ENCODE measurements around the gene RSPH6A. TPM values are rescaled to one million over a fixed set of nuclear protein-coding genes. Genes with fewer than 3 reads are reported as not detected.

The RSPH6A gene
- total and polyA plus RNA-seq, 2 of the 4 experiments (the other 2 are of a cell fraction) = under 0.01 to 0.09 TPM

GRCh38 chr19:45792470-45793177 is 22.5 kb downstream of the RSPH6A start, which contains the start of gene DMWD:
TSS of gene DMWD (minus strand) at chr19:45792845. CDS start at chr19:45792756, 89 bp downstream.
- Histone ChIP-seq H2BK15ac (ENCODE audit: low read depth, low read length) (no peak within 1 kb of the TSS), H3K27ac (ENCODE audit: insufficient read depth, low read length) (peak within 1 kb of the TSS; percentile 84), H3K36me3 (ENCODE audit: control insufficient read depth, insufficient read depth, low read length) (peaks cover 21% of the 10 kb centered on the region), H2AK9ac (replicated peaks; ENCODE audit: low read depth, low read length, poor library complexity) (peak within 1 kb of the TSS; percentile 95), H3K4me1 (ENCODE audit: control insufficient read depth, insufficient read depth, low read length) (peaks cover 6% of the 10 kb centered on the region), H3K56ac (ENCODE audit: extremely low read depth, insufficient read depth, low read length) (peak within 1 kb of the TSS; percentile 83), H4K8ac (ENCODE audit: low read depth in 2 of 2, low read length in 2 of 2) (peak within 1 kb of the TSS; percentile 50 to 90; a peak in 2 of 4 replicates), H3K27me3 (ENCODE audit: control insufficient read depth, insufficient read depth, low read length) (no peaks in the 10 kb centered on the region), H3K4ac (ENCODE audit: low read depth, low read length) (peak within 1 kb of the TSS; percentile 86), H4K5ac (ENCODE audit: low read depth, low read length) (peak within 1 kb of the TSS; percentile 54), H4K20me1 (ENCODE audit: insufficient read depth, low read length) (peaks cover 4% of the 10 kb centered on the region; the same call in 1 of the 2 replicates), H2AK5ac (ENCODE audit: low read depth, low read length) (peak within 1 kb of the TSS; percentile 98), H3K79me1 (ENCODE audit: low read depth in 1 of 2, low read length in 2 of 2) (peaks cover 13 to 41% of the 10 kb centered on the region in 2 experiments), H3K9ac (ENCODE audit: low read depth, low read length) (peak within 1 kb of the TSS; percentile 90), H3K4me2 (ENCODE audit: low read depth, low read length) (peak within 1 kb of the TSS; percentile 98), H2BK120ac (ENCODE audit: low read depth, low read length) (peak within 1 kb of the TSS; percentile 36; the same call in 1 of the 2 replicates), H3K23ac (ENCODE audit: low read depth, low read length) (peak within 1 kb of the TSS; percentile 90), H2AFZ (replicated peaks; ENCODE audit: low read length, poor library complexity) (peak within 1 kb of the TSS; percentile 94), H3K9me1 (ENCODE audit: insufficient read depth, low read length) (peaks cover 5% of the 10 kb centered on the region), H3K4me3 (ENCODE audit: insufficient read depth, low read depth, low read length) (peak within 1 kb of the TSS; percentile 82), H2BK20ac (ENCODE audit: low read depth, low read length) (no peak within 1 kb of the TSS), H2BK5ac (ENCODE audit: low read depth, low read length, poor library complexity, severe bottlenecking) (peak within 1 kb of the TSS; percentile 77), H3K9me3 (ENCODE audit: control insufficient read depth, insufficient read depth, low read length) (no peaks in the 10 kb centered on the region), H3K14ac (replicated peaks; ENCODE audit: low read depth, low read length) (peak within 1 kb of the TSS; percentile 94), H4K91ac (ENCODE audit: insufficient read depth, low read depth, low read length) (peak within 1 kb of the TSS; percentile 70), H3K18ac (ENCODE audit: low read depth, low read length) (no peak within 1 kb of the TSS; the same call in 1 of the 2 replicates)
- ChIA-PET CTCF (no interaction called here), POLR2A (ENCODE audit: unreplicated experiment) (interaction anchor here (0.6 to 1.5 kb wide), 6 partner anchors 8 to 155 kb away, joined by 3 to 13 read pairs (median 6); partner anchors contain the start of genes DMPK and SIX5)
- dilution Hi-C loops (cut with HindIII; ENCODE audit: low sequenced_read_pairs, unreplicated experiment) (no loop called here), in situ Hi-C loops (cut with MboI; ENCODE audit: low sequenced_read_pairs) (no loop called here), intact Hi-C loops (cut with micrococcal nuclease) (no loop called here)
- TF ChIP-seq, protein P1, sequence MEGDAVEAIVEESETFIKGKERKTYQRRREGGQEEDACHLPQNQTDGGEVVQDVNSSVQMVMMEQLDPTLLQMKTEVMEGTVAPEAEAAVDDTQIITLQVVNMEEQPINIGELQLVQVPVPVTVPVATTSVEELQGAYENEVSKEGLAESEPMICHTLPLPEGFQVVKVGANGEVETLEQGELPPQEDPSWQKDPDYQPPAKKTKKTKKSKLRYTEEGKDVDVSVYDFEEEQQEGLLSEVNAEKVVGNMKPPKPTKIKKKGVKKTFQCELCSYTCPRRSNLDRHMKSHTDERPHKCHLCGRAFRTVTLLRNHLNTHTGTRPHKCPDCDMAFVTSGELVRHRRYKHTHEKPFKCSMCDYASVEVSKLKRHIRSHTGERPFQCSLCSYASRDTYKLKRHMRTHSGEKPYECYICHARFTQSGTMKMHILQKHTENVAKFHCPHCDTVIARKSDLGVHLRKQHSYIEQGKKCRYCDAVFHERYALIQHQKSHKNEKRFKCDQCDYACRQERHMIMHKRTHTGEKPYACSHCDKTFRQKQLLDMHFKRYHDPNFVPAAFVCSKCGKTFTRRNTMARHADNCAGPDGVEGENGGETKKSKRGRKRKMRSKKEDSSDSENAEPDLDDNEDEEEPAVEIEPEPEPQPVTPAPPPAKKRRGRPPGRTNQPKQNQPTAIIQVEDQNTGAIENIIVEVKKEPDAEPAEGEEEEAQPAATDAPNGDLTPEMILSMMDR (conservative IDR thresholded peaks at IDR 0.05; ENCODE audit: low read depth, low read length) = no peak
- TF ChIP-seq MAZ (IDR thresholded peaks at IDR 0.05; ENCODE audit: borderline replicate concordance, low read depth, low read length) = peak; percentile 86; the same call in 1 of the 2 replicates
- TF ChIP-seq POLR2A (IDR thresholded peaks at IDR 0.05; ENCODE audit: low read depth, low read length) = peak; percentile 88
- no peak for TF ChIP-seq RAD21 (IDR thresholded peaks at IDR 0.05; ENCODE audit: low read length)
- TF ChIP-seq USF2 (IDR thresholded peaks at IDR 0.05; ENCODE audit: low read depth, low read length) = peak; percentile 32; the same call in 1 of the 2 replicates
- TF ChIP-seq CEBPB (IDR thresholded peaks at IDR 0.05; ENCODE audit: low read depth, low read length) = no peak
- peak; percentile 37; the same call in 1 of the 2 replicates for TF ChIP-seq MXI1 (IDR thresholded peaks at IDR 0.05; ENCODE audit: borderline replicate concordance, low read depth, low read length)
- WGBS, 2 experiments (ENCODE audit: extremely low coverage in 2 of 2, insufficient read length in 1 of 2) = 0% methylated on average over 52 of the region's 86 CpGs; no CpG with 5 or more reads in 1 of the 2 experiments
- TSS peak; percentile 23 for BruUV-seq (replicated peaks)
- DNase-seq (peak; percentile 98), ATAC-seq (ENCODE audit: low read depth) (peak; percentile 99)

Measured in IMR-90 (cell line).